WTC11 (cell line): ENCODE measurements around the gene CACNB3. TPM values are rescaled to one million over a fixed set of nuclear protein-coding genes. Genes with fewer than 3 reads are reported as not detected.

Source experiments
- ATAC-seq: fragments of 200-7000 bp; cut with Tn5 transposase; 2 replicates; pipeline ENCODE4 v1.10.0; 2021; ENCODE audit warnings: mild to moderate bottlenecking, moderate library complexity
- CTCF ChIA-PET: fragments of 300-600 bp; sonication (Branson Sonifier 250); formaldehyde crosslinking; loops from one replicate; lab custom pipeline; 2021; ENCODE audit warnings: antibody characterized with exemption; lab: Charles Lee
- POLR2A ChIA-PET: fragments of 350-600 bp; sonication (Branson Sonifier 250); formaldehyde crosslinking; loops from one replicate; lab custom pipeline; 2021; ENCODE audit warnings: antibody characterized with exemption; lab: Charles Lee
- DNase-seq: peaks from one replicate; pipeline ENCODE4 v3.0.0; 2021; ENCODE audit warnings: low spot score
- H3K27ac Mint-ChIP-seq: 2 replicates; pipeline ENCODE4 v1.8.0; 2021; ENCODE audit warnings: mixed read lengths
- H3K27me3 Mint-ChIP-seq: 2 replicates; pipeline ENCODE4 v1.8.0; 2021; ENCODE audit warnings: low read depth, mild to moderate bottlenecking, moderate library complexity, mixed read lengths
- H3K36me3 Mint-ChIP-seq: 2 replicates; pipeline ENCODE4 v1.8.0; 2021; ENCODE audit warnings: mixed read lengths
- H3K4me1 Mint-ChIP-seq: 2 replicates; pipeline ENCODE4 v1.8.0; 2022; ENCODE audit warnings: mixed read lengths
- H3K4me3 Mint-ChIP-seq: 2 replicates; pipeline ENCODE4 v1.8.0; 2021; ENCODE audit warnings: mild to moderate bottlenecking, moderate library complexity, mixed read lengths
- H3K9me3 Mint-ChIP-seq: 2 replicates; pipeline ENCODE4 v1.8.0; 2021; ENCODE audit warnings: mixed read lengths
- ELF4 ChIP-seq: sonication (generic); formaldehyde crosslinking; IDR thresholded peaks from 2 replicates; pipeline ENCODE4 v1.8.1; 2022; ENCODE audit warnings: low read depth, mild to moderate bottlenecking, moderate library complexity, missing genetic modification reagents
- ESRRA ChIP-seq: sonication (generic); formaldehyde crosslinking; IDR thresholded peaks from 2 replicates; pipeline ENCODE4 v1.8.1; 2022; ENCODE audit warnings: mild to moderate bottlenecking, missing genetic modification reagents, borderline replicate concordance
- FOXJ3 ChIP-seq: sonication (generic); formaldehyde crosslinking; IDR thresholded peaks from 2 replicates; pipeline ENCODE4 v1.9.0; 2021; ENCODE audit warnings: missing genetic modification reagents, mild to moderate bottlenecking, borderline replicate concordance
- GRHL2 ChIP-seq: fragments of 250-450 bp; sonication (Bioruptor Pico); IDR thresholded peaks from 2 replicates; pipeline ENCODE4 v1.8.0; 2022; ENCODE audit warnings: mild to moderate bottlenecking, moderate library complexity; ENCODE audit not compliant: insufficient replicate concordance, severe bottlenecking
- IRF1 ChIP-seq: sonication (generic); formaldehyde crosslinking; IDR thresholded peaks from 2 replicates; pipeline ENCODE4 v1.8.0; 2023; ENCODE audit warnings: missing genetic modification reagents
- JUN ChIP-seq: sonication (generic); formaldehyde crosslinking; IDR thresholded peaks from 2 replicates; pipeline ENCODE4 v1.8.0; 2023; ENCODE audit warnings: mild to moderate bottlenecking, missing genetic modification reagents
- MXD4 ChIP-seq: fragments of 250-450 bp; sonication (Bioruptor Pico); IDR thresholded peaks from 2 replicates; pipeline ENCODE4 v1.8.0; 2021; ENCODE audit warnings: mild to moderate bottlenecking, moderate library complexity, borderline replicate concordance
- NFATC4 ChIP-seq: fragments of 250-450 bp; sonication (Bioruptor Pico); IDR thresholded peaks from 2 replicates; pipeline ENCODE4 v1.9.0; 2021; ENCODE audit warnings: mild to moderate bottlenecking
- NR2C2 ChIP-seq: sonication (generic); formaldehyde crosslinking; IDR thresholded peaks from 2 replicates; pipeline ENCODE4 v1.8.0; 2022; ENCODE audit warnings: mild to moderate bottlenecking, missing genetic modification reagents
- NR3C1 ChIP-seq: sonication (generic); formaldehyde crosslinking; conservative IDR thresholded peaks from 2 replicates; pipeline ENCODE4 v1.8.1; 2023; ENCODE audit warnings: low read depth, mild to moderate bottlenecking, missing genetic modification reagents
- PRRX2 ChIP-seq: fragments of 250-450 bp; sonication (Bioruptor Pico); IDR thresholded peaks from 2 replicates; pipeline ENCODE4 v1.8.0; 2021; ENCODE audit warnings: mild to moderate bottlenecking
- RELA ChIP-seq: sonication (generic); formaldehyde crosslinking; IDR thresholded peaks from 2 replicates; pipeline ENCODE4 v1.8.1; 2022; ENCODE audit warnings: missing genetic modification reagents, mild to moderate bottlenecking, borderline replicate concordance
- RORB ChIP-seq: fragments of 250-450 bp; sonication (Bioruptor Pico); IDR thresholded peaks from 2 replicates; pipeline ENCODE4 v1.9.0; 2021; ENCODE audit warnings: mild to moderate bottlenecking
- SP1 ChIP-seq: sonication (generic); formaldehyde crosslinking; conservative IDR thresholded peaks from 2 replicates; pipeline ENCODE4 v1.8.1; 2022; ENCODE audit warnings: missing genetic modification reagents
- TEAD1 ChIP-seq: sonication (generic); formaldehyde crosslinking; IDR thresholded peaks from 2 replicates; pipeline ENCODE4 v1.8.0; 2022; ENCODE audit warnings: mild to moderate bottlenecking, missing genetic modification reagents
- USF2 ChIP-seq: sonication (generic); formaldehyde crosslinking; IDR thresholded peaks from 2 replicates; pipeline ENCODE4 v1.8.1; 2023; ENCODE audit warnings: mild to moderate bottlenecking, missing genetic modification reagents, moderate library complexity
- ZMAT4 ChIP-seq: fragments of 250-450 bp; sonication (Bioruptor Pico); IDR thresholded peaks from 2 replicates; pipeline ENCODE4 v1.9.0; 2021; ENCODE audit warnings: mild to moderate bottlenecking
- ZNF138 ChIP-seq: sonication (generic); formaldehyde crosslinking; conservative IDR thresholded peaks from 2 replicates; pipeline ENCODE4 v1.8.1; 2022; ENCODE audit warnings: mild to moderate bottlenecking, moderate library complexity, missing genetic modification reagents
- ZNF263 ChIP-seq: sonication (generic); formaldehyde crosslinking; IDR thresholded peaks from 2 replicates; pipeline ENCODE4 v1.8.1; 2022; ENCODE audit warnings: low read depth, mild to moderate bottlenecking, moderate library complexity, missing genetic modification reagents
- ZNF317 ChIP-seq: sonication (generic); formaldehyde crosslinking; IDR thresholded peaks from 2 replicates; pipeline ENCODE4 v1.8.1; 2023; ENCODE audit warnings: low read depth, mild to moderate bottlenecking, moderate library complexity, missing genetic modification reagents, borderline replicate concordance
- ZNF671 ChIP-seq: fragments of 250-450 bp; sonication (Bioruptor Pico); IDR thresholded peaks from 2 replicates; pipeline ENCODE4 v1.8.0; 2021; ENCODE audit warnings: mild to moderate bottlenecking
- total RNA-seq: library from RNA; stranded (reverse); gene quantifications from 3 replicates; pipeline ENCODE4 v1.2.3, GENCODE V29; 2021
- TF ChIP-seq, protein P1 (sequence below): sonication (generic); formaldehyde crosslinking; IDR thresholded peaks from 2 replicates; pipeline ENCODE4 v1.8.1; 2023; ENCODE audit warnings: mild to moderate bottlenecking, moderate library complexity, missing genetic modification reagents
- TF ChIP-seq, protein P2 (sequence below): sonication (generic); formaldehyde crosslinking; conservative IDR thresholded peaks from 2 replicates; pipeline ENCODE4 v1.8.1; 2022; ENCODE audit warnings: mild to moderate bottlenecking, missing genetic modification reagents
- TF ChIP-seq, protein P3 (sequence below): fragments of 250-450 bp; sonication (Bioruptor Pico); IDR thresholded peaks from 2 replicates; pipeline ENCODE4 v1.9.0; 2021; ENCODE audit warnings: mild to moderate bottlenecking, borderline replicate concordance
- TF ChIP-seq, protein P4 (sequence below): sonication (generic); formaldehyde crosslinking; IDR thresholded peaks from 2 replicates; pipeline ENCODE4 v1.8.0; 2022; ENCODE audit warnings: mild to moderate bottlenecking, missing genetic modification reagents

The CACNB3 gene
- total RNA-seq, 1 experiment from 2014 or later, result 17.0 TPM

DNA sequence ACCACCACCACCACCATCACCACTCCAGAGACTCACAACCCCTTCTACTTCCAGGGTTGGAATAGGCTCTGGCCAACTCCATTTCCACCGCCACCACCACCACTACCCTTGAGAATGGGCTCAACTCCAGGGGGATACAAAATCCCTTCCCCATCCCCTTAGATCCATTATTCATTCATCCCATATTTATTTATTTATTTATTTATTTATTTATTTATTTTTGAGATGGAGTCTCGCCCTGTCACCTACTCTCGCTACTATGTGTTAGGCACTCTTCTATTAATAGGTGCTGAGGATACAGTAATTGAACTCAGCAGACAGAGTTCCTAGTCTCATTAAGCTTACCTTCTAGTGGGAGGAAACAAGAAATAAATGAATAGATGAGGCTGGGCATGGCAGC lies 24.6 kb upstream of the CACNB3 start (continued):
- TF ChIP-seq ZNF138 (CRISPR knock-in tag), result no peak
- TF ChIP-seq NR3C1 (CRISPR knock-in tag), result no peak
- no peak for TF ChIP-seq ZMAT4 (CRISPR knock-in tag)
- TF ChIP-seq FOXJ3 (CRISPR knock-in tag), result no peak
- no peak for TF ChIP-seq ZNF263 (CRISPR knock-in tag)
- TF ChIP-seq GRHL2 (CRISPR knock-in tag), result no peak
- TF ChIP-seq, all 79 proteins: peak for 0

DNA sequence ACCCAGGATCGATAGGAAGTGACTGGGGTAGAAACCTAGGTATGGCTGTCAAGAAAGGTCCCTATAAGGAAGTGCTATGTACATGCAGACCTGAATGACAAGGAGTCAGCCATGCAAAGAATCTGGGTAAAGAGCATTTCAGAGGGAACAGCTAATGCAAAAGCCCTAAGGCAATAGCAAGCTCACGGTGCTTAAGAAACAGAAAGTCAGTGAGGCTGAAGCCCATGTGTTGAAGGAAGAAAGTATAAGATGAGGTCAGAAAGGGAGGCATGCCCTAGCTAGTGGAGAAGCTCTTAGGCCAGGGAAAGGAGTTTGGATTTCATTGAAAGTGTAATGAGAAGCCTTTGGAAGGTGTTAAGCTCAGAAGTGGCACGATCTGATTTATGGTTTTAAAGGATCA lies 23.4 kb upstream of the CACNB3 start:
- Mint-ChIP-seq H3K9me3 (no peaks in the 10 kb centered on the region), H3K4me1 (peaks cover 17% of the 10 kb centered on the region), H3K27me3 (peaks cover 13% of the 10 kb centered on the region), H3K4me3 (no peak overlapping the region), H3K27ac (no peak overlapping the region; the same call in 1 of the 2 replicates), H3K36me3 (no peaks in the 10 kb centered on the region)
- DNase-seq (no peak), ATAC-seq (no peak)
- CTCF ChIA-PET, result interaction anchor here (1.0 to 7.8 kb wide), 14 partner anchors 10 to 176 kb away, joined by 3 to 144 read pairs (median 6); no protein-coding TSS in a partner anchor
- no peak for TF ChIP-seq ZNF317 (CRISPR knock-in tag)
- TF ChIP-seq MXD4, result no peak
- TF ChIP-seq RORB (CRISPR knock-in tag), result no peak
- no peak for TF ChIP-seq NR2C2 (CRISPR knock-in tag)
- TF ChIP-seq, protein P1, sequence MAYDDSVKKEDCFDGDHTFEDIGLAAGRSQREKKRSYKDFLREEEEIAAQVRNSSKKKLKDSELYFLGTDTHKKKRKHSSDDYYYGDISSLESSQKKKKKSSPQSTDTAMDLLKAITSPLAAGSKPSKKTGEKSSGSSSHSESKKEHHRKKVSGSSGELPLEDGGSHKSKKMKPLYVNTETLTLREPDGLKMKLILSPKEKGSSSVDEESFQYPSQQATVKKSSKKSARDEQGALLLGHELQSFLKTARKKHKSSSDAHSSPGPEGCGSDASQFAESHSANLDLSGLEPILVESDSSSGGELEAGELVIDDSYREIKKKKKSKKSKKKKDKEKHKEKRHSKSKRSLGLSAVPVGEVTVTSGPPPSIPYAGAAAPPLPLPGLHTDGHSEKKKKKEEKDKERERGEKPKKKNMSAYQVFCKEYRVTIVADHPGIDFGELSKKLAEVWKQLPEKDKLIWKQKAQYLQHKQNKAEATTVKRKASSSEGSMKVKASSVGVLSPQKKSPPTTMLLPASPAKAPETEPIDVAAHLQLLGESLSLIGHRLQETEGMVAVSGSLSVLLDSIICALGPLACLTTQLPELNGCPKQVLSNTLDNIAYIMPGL (CRISPR knock-in tag), result no peak
- TF ChIP-seq PRRX2, result no peak
- TF ChIP-seq NFATC4 (CRISPR knock-in tag), result no peak
- TF ChIP-seq, protein P2, sequence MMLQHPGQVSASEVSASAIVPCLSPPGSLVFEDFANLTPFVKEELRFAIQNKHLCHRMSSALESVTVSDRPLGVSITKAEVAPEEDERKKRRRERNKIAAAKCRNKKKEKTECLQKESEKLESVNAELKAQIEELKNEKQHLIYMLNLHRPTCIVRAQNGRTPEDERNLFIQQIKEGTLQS (CRISPR knock-in tag), result no peak
- no peak for TF ChIP-seq ZNF671 (CRISPR knock-in tag)
- TF ChIP-seq ESRRA, result no peak
- no peak for TF ChIP-seq ZNF263 (CRISPR knock-in tag)
- TF ChIP-seq JUN (CRISPR knock-in tag), result no peak
- no peak for TF ChIP-seq SP1
- TF ChIP-seq ELF4 (CRISPR knock-in tag), result no peak
- TF ChIP-seq USF2 (CRISPR knock-in tag), result no peak
- TF ChIP-seq IRF1 (CRISPR knock-in tag), result no peak
- TF ChIP-seq TEAD1 (CRISPR knock-in tag), result no peak
- TF ChIP-seq, protein P3, sequence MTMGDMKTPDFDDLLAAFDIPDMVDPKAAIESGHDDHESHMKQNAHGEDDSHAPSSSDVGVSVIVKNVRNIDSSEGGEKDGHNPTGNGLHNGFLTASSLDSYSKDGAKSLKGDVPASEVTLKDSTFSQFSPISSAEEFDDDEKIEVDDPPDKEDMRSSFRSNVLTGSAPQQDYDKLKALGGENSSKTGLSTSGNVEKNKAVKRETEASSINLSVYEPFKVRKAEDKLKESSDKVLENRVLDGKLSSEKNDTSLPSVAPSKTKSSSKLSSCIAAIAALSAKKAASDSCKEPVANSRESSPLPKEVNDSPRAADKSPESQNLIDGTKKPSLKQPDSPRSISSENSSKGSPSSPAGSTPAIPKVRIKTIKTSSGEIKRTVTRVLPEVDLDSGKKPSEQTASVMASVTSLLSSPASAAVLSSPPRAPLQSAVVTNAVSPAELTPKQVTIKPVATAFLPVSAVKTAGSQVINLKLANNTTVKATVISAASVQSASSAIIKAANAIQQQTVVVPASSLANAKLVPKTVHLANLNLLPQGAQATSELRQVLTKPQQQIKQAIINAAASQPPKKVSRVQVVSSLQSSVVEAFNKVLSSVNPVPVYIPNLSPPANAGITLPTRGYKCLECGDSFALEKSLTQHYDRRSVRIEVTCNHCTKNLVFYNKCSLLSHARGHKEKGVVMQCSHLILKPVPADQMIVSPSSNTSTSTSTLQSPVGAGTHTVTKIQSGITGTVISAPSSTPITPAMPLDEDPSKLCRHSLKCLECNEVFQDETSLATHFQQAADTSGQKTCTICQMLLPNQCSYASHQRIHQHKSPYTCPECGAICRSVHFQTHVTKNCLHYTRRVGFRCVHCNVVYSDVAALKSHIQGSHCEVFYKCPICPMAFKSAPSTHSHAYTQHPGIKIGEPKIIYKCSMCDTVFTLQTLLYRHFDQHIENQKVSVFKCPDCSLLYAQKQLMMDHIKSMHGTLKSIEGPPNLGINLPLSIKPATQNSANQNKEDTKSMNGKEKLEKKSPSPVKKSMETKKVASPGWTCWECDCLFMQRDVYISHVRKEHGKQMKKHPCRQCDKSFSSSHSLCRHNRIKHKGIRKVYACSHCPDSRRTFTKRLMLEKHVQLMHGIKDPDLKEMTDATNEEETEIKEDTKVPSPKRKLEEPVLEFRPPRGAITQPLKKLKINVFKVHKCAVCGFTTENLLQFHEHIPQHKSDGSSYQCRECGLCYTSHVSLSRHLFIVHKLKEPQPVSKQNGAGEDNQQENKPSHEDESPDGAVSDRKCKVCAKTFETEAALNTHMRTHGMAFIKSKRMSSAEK (CRISPR knock-in tag), result no peak
- TF ChIP-seq, protein P4, sequence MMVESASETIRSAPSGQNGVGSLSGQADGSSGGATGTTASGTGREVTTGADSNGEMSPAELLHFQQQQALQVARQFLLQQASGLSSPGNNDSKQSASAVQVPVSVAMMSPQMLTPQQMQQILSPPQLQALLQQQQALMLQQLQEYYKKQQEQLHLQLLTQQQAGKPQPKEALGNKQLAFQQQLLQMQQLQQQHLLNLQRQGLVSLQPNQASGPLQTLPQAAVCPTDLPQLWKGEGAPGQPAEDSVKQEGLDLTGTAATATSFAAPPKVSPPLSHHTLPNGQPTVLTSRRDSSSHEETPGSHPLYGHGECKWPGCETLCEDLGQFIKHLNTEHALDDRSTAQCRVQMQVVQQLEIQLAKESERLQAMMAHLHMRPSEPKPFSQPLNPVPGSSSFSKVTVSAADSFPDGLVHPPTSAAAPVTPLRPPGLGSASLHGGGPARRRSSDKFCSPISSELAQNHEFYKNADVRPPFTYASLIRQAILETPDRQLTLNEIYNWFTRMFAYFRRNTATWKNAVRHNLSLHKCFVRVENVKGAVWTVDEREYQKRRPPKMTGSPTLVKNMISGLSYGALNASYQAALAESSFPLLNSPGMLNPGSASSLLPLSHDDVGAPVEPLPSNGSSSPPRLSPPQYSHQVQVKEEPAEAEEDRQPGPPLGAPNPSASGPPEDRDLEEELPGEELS (CRISPR knock-in tag), result no peak
- TF ChIP-seq RELA, result no peak
- POLR2A ChIA-PET, result no interaction called here
